HG03457 (cell line): ENCODE measurements around the gene PAK1.
"Not testable (repeated sequence)": the region's sequence is repeated elsewhere in the genome, so short reads cannot be mapped to it uniquely, and the experiment has no call there.

ENCODE experiments used
- ATAC-seq: cut with Tn5 transposase; IDR thresholded peaks from one replicate; pipeline ENCODE4 v1.9.1; 2021; ENCODE audit warnings: moderate number of reproducible peaks; ENCODE audit not compliant: unreplicated experiment

PAK1 gene

GRCh38 chr11:77409046-77409445, 64.8 kb downstream of the PAK1 start:
- ATAC-seq = no peak

- no peak for ATAC-seq
Observed at GRCh38 chr11:77407613-77408012, 66.3 kb downstream of the PAK1 start.

GRCh38 chr11:77406396-77406795, 67.5 kb downstream of the PAK1 start:
- ATAC-seq = no peak

- no peak for ATAC-seq
Observed at GRCh38 chr11:77403211-77403610, 70.7 kb downstream of the PAK1 start.

GRCh38 chr11:77402218-77402556, 71.7 kb downstream of the PAK1 start:
- ATAC-seq = no peak

GRCh38 chr11:77401486-77402217, 72.2 kb downstream of the PAK1 start:
- ATAC-seq = no peak

GRCh38 chr11:77400775-77401449, 73.0 kb downstream of the PAK1 start:
- ATAC-seq = no peak

GRCh38 chr11:77400271-77400670, 73.6 kb downstream of the PAK1 start:
- no peak for ATAC-seq

- ATAC-seq = no peak
Observed at GRCh38 chr11:77397631-77398030, 76.3 kb downstream of the PAK1 start.

- ATAC-seq = no peak
Observed at GRCh38 chr11:77396911-77397310, 77.0 kb downstream of the PAK1 start.

GRCh38 chr11:77396305-77396704, 77.6 kb downstream of the PAK1 start:
- no peak for ATAC-seq

- no peak for ATAC-seq
Observed at GRCh38 chr11:77395460-77396173, 78.3 kb downstream of the PAK1 start.

- ATAC-seq = no peak
Observed at GRCh38 chr11:77392842-77393241, 81.1 kb downstream of the PAK1 start.

GRCh38 chr11:77387701-77388100, 86.2 kb downstream of the PAK1 start:
- ATAC-seq = no peak

GRCh38 chr11:77386178-77386577, 87.7 kb downstream of the PAK1 start:
- ATAC-seq = no peak

- not testable (repeated sequence) for ATAC-seq
Observed at GRCh38 chr11:77385255-77385771, 88.6 kb downstream of the PAK1 start.

- ATAC-seq = no peak
Observed at GRCh38 chr11:77384571-77384970, 89.3 kb downstream of the PAK1 start.

GRCh38 chr11:77383349-77383748, 90.5 kb downstream of the PAK1 start:
- ATAC-seq = not testable (repeated sequence)

- ATAC-seq = no peak
Observed at GRCh38 chr11:77381729-77382665, 91.9 kb downstream of the PAK1 start.

GRCh38 chr11:77379934-77380333, 94.0 kb downstream of the PAK1 start:
- no peak for ATAC-seq

- ATAC-seq = no peak
Observed at GRCh38 chr11:77379253-77379652, 94.6 kb downstream of the PAK1 start.
